ENCODE data around the gene ABHD3. TPM values are rescaled to one million over a fixed set of nuclear protein-coding genes. Genes with fewer than 3 reads are reported as not detected.
A peak's percentile ranks its signal among the peaks of the same experiment; 100 is the strongest.
"Not testable (repeated sequence)": the region's sequence is repeated elsewhere in the genome, so short reads cannot be mapped to it uniquely, and the experiment has no call there.

The ABHD3 gene
- total RNA-seq, 6 experiments from 2014 or later: 20.1 to 22.3 (median 21.4) TPM

DNA sequence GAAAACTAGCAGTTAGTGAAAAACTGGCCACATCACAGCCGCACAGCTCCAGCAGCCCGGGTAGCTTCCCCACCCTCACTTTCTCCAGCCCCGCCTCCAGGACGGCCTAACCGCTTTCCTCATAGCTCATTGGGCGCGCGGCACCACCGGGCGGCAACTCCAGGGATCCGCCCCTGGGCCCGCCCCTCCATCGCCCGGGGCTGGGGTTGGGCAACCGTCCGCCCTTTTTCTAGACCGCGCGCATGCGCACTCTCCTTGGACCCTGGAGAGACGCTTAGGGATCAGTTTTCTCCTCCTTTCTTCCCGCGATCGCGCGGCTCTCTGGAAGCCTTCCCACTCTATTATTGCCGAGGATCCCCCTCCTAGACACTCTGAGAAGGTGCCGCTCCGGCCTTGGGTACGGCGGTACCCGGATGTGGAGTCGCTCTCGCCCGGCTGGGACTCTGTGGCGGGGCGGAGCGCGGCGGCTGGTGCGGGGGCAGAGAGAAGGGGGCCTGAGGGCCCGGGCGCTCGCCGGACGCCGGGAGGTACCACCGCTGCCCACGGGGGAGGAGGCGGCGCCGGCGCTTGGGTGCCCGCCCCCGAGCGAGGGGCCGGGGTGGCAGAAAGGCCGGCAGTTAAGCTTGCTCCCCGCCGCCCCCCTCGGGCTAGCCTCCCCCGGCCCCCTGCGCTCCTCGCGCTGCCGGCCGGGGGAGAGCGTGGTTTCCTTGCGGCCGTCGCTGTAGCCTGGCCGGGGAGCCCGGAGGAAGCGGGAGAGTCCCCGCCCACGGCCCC, 36.2 kb upstream of the ABHD3 start, which contains the start of gene MIB1:
MIB1 (plus strand) TSS at position 255 of the 774 bp plus-strand sequence. CDS start 792 bp downstream, outside the sequence.
- 0% methylated on average over 3 of the region's 76 CpGs for WGBS (ENCODE audit: insufficient coverage, low coverage, low lambda C conversion rate, missing lambda C conversion rate)
- ATAC-seq (peak; percentile 99 to 100 (median 99)), DNase-seq (peak; percentile 99)
- intact Hi-C loops (cut with DNase I): no loop called here
- TF ChIP-seq, protein P1, sequence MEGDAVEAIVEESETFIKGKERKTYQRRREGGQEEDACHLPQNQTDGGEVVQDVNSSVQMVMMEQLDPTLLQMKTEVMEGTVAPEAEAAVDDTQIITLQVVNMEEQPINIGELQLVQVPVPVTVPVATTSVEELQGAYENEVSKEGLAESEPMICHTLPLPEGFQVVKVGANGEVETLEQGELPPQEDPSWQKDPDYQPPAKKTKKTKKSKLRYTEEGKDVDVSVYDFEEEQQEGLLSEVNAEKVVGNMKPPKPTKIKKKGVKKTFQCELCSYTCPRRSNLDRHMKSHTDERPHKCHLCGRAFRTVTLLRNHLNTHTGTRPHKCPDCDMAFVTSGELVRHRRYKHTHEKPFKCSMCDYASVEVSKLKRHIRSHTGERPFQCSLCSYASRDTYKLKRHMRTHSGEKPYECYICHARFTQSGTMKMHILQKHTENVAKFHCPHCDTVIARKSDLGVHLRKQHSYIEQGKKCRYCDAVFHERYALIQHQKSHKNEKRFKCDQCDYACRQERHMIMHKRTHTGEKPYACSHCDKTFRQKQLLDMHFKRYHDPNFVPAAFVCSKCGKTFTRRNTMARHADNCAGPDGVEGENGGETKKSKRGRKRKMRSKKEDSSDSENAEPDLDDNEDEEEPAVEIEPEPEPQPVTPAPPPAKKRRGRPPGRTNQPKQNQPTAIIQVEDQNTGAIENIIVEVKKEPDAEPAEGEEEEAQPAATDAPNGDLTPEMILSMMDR (IDR thresholded peaks at IDR 0.05): peak in 1 of 4 donors; percentile 7
- TF ChIP-seq POLR2A (IDR thresholded peaks at IDR 0.05): peak; percentile 56
- H3K4me3 ChIP-seq: peak within 1 kb of the TSS; percentile 72 to 90 (median 81)
- H3K9me3 ChIP-seq: no peaks in the 10 kb centered on the region
- H3K27me3 ChIP-seq: no peaks in the 10 kb centered on the region
- H3K27ac ChIP-seq: peak within 1 kb of the TSS; percentile 92 to 97 (median 94)
- H3K36me3 ChIP-seq: no peaks in the 10 kb centered on the region
- peaks cover 0 to 6% (median 0%) of the 10 kb centered on the region in 4 donors for H3K4me1 ChIP-seq

DNA sequence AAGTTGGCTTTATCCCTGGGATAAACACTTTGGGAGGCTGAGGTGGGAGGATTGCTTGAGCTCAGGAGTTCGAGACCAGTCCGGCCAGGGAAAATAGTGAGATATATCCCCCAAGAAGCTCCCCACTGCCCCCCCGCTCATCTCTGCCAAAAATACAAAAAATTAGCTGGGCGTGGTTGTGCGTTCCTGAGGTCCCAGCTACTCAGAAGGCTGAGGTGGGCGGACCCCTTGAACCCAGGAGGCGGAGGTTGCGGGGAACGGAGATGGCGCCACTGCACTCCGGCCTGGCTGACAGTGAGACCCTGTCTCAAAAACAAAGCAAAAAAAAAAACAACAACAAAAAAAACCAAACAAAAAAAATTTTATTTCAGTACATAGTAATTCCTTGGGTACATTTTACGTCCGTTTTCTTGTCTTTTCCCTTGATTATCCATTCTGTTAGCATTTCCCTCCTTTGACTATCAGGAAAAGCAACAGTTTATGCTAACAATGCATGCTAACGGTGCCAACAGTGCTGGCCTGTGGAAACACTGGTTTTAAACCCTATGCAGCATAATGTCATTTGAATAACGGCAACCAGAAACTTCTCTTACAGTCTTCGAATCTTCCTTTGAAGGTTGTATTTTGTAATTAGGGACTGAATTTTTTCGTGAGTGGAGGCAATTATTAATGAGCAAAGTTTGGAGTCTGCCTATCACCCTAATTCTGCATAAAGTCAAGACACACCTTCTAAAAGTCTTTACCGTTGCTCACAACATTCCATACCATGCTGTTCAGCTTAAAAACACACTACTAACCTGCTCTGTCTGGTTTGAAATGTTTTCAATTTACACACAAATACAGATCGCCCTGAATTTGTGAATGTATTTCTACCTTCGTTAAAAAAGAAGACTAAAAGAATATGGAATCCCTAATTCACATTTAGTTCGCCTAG, 35.3 kb upstream of the ABHD3 start:
- TF ChIP-seq POLR2A (IDR thresholded peaks at IDR 0.05): no peak
- TF ChIP-seq, protein P1 (IDR thresholded peaks at IDR 0.05): no peak
- no peaks in the 10 kb centered on the region for H3K36me3 ChIP-seq
- intact Hi-C loops (cut with DNase I): no loop called here
- WGBS (ENCODE audit: insufficient coverage, low coverage, low lambda C conversion rate, missing lambda C conversion rate): 34% methylated on average over 14 of the region's 21 CpGs
- H3K9me3 ChIP-seq: no peaks in the 10 kb centered on the region
- peak overlapping the region in 2 of 3 donors; percentile 17 to 72 for H3K4me3 ChIP-seq
- peaks cover 0 to 6% (median 0%) of the 10 kb centered on the region in 4 donors for H3K4me1 ChIP-seq
- DNase-seq (no peak), ATAC-seq (peak in 3 of 4 donors; percentile 0 to 6 (median 2))
- peak overlapping the region in 2 of 3 donors; percentile 6 to 92 for H3K27ac ChIP-seq
- no peaks in the 10 kb centered on the region for H3K27me3 ChIP-seq

GRCh38 chr18:21736926-21737325, 32.4 kb upstream of the ABHD3 start:
- H3K4me3 ChIP-seq; H3K27ac ChIP-seq; ATAC-seq; DNase-seq; H3K9me3 ChIP-seq; H3K36me3 ChIP-seq; H3K4me1 ChIP-seq; intact Hi-C loops (cut with DNase I); H3K27me3 ChIP-seq: not testable (repeated sequence)
- WGBS (ENCODE audit: insufficient coverage, low coverage, low lambda C conversion rate, missing lambda C conversion rate): 94% methylated on average over 4 of the region's 4 CpGs

- intact Hi-C loops (cut with DNase I): no loop called here
Observed at GRCh38 chr18:21735452-21736015, 31.0 kb upstream of the ABHD3 start.

GRCh38 chr18:21733011-21733410, 28.4 kb upstream of the ABHD3 start:
- no peak overlapping the region for H3K27ac ChIP-seq
- no peaks in the 10 kb centered on the region for H3K9me3 ChIP-seq
- 98% methylated on average over 5 of the region's 5 CpGs for WGBS (ENCODE audit: insufficient coverage, low coverage, low lambda C conversion rate, missing lambda C conversion rate)
- no peaks in the 10 kb centered on the region for H3K27me3 ChIP-seq
- DNase-seq: no peak
- TF ChIP-seq POLR2A (IDR thresholded peaks at IDR 0.05): no peak
- TF ChIP-seq, protein P1 (IDR thresholded peaks at IDR 0.05): no peak
- no peak overlapping the region for H3K4me3 ChIP-seq
- no peaks in the 10 kb centered on the region for H3K4me1 ChIP-seq
- H3K36me3 ChIP-seq: no peaks in the 10 kb centered on the region
- intact Hi-C loops (cut with DNase I): no loop called here
- ATAC-seq: no peak

More at GRCh38 chr18:21735452-21736015, 31.0 kb upstream of the ABHD3 start:
- DNase-seq: peak in 1 of 3 donors; percentile 25
- Histone ChIP-seq H3K27me3 (no peaks in the 10 kb centered on the region), H3K36me3 (no peaks in the 10 kb centered on the region), H3K4me1 (peaks cover 0 to 6% (median 0%) of the 10 kb centered on the region in 4 donors), H3K4me3 (no peak overlapping the region), H3K9me3 (no peaks in the 10 kb centered on the region), H3K27ac (no peak overlapping the region)
- no peak for TF ChIP-seq POLR2A (IDR thresholded peaks at IDR 0.05)
- no peak for ATAC-seq
- WGBS (ENCODE audit: insufficient coverage, low coverage, low lambda C conversion rate, missing lambda C conversion rate): 35% methylated on average over 2 of the region's 12 CpGs
